GM18498 (cell line): ENCODE measurements around the gene KSR2.
"Not testable (repeated sequence)": the region's sequence is repeated elsewhere in the genome, so short reads cannot be mapped to it uniquely, and the experiment has no call there.

Source experiments
- ATAC-seq: cut with Tn5 transposase; IDR thresholded peaks from one replicate; pipeline ENCODE4 v1.9.1; 2021; ENCODE audit warnings: mild to moderate bottlenecking, moderate library complexity; ENCODE audit not compliant: unreplicated experiment

KSR2 gene

GRCh38 chr12:117860787-117861290 is 108.0 kb downstream of the KSR2 start:
- ATAC-seq, result not testable (repeated sequence)

GRCh38 chr12:117860111-117860510 is 108.7 kb downstream of the KSR2 start:
- ATAC-seq, result no peak

GRCh38 chr12:117857632-117858612 is 110.9 kb downstream of the KSR2 start:
- peak; percentile 70 for ATAC-seq

DNA sequence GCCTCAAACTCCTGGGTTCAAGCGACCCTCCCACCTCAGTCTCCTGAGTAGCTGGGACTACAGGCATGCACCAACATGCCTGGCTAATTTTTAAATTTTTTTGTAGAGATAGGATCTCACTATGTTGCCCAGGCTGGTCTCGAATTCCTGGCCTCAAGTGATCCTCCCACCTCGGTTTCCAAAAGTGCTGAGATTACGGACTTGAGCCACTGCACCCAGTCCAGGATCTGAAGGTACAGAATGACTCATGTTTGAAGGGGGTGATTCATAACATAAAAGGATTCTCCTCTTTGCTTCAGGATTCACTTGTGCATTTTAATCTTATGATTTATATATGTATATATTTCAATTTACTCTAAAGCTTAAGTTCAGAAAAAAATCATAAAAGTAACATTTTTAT is 111.7 kb downstream of the KSR2 start:
- ATAC-seq, result not testable (repeated sequence)

GRCh38 chr12:117855165-117855564 is 113.6 kb downstream of the KSR2 start:
- no peak for ATAC-seq

DNA sequence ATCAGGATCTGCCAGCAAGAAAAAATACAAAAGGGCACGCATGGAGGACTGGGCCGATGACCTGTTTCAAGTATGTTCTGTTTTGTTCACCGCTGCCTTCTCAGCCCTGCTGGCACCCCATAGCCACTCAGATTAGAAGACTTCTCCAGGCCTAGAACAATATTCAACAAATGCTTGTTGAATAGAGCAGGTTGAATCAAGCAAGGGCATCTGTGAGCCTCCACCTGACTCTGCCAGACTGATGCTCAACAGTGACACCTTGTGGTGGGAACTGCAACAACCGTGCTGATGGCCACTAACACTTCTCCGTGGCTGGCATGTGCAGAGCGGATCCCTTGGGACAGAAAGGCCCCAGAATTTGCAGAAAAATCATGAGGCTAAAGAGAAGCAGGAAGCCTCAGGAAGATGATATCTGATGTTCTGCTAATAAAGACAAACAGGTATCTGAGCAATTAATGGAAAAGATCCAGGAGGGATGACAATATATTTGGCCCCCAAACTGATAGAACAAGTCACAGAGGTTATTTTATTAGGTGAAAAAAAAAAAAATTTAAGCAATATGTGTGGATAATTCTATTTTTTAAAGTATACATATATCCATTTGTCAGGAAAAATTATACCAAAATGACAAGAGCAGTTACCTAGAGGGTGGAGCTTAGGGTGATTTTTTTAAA is 114.3 kb downstream of the KSR2 start:
- ATAC-seq, result no peak

DNA sequence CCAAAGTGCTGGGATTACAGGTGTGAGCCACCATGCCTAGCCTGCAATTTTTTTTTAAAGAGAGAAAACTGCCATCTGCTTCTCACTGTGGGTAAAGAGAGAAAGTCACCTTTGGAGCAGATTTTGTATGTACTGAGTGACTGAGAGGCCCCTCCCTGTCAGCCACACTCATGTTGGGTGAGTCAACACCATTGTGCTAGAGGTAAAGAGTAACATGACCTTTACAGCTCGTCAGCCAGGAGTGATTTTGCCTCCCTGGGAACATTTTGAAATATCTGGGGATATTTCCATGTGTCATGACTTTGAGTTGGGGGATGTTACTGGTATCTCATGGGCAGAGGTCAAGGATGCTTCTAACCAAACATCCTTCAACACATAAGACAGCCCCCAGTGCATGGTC is 115.2 kb downstream of the KSR2 start:
- no peak for ATAC-seq

- ATAC-seq, result peak; percentile 48
These were observed 118.7 kb downstream of the KSR2 start for GRCh38 chr12:117850048-117850447.

DNA sequence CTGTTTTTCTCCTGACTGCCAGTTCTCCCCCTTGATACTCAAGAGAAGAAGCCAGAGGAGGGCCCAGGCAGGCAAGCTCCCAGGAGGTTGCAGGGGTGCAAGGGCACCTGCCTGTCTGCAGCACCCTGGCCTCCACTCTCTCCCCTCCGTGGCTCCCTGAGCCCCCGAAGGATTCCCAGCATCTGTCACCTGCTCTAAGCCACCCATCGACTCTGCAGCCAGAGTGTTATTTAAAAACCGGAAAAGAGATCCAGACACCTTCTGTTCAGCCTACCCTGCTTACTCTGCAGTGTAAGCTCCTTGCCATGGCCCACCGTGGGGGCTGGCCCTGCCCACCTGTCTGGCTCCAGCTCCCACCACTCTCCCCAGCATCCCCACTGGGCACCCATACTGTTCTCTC is 121.4 kb downstream of the KSR2 start:
- no peak for ATAC-seq

GRCh38 chr12:117845271-117845904 is 123.4 kb downstream of the KSR2 start:
- no peak for ATAC-seq

DNA sequence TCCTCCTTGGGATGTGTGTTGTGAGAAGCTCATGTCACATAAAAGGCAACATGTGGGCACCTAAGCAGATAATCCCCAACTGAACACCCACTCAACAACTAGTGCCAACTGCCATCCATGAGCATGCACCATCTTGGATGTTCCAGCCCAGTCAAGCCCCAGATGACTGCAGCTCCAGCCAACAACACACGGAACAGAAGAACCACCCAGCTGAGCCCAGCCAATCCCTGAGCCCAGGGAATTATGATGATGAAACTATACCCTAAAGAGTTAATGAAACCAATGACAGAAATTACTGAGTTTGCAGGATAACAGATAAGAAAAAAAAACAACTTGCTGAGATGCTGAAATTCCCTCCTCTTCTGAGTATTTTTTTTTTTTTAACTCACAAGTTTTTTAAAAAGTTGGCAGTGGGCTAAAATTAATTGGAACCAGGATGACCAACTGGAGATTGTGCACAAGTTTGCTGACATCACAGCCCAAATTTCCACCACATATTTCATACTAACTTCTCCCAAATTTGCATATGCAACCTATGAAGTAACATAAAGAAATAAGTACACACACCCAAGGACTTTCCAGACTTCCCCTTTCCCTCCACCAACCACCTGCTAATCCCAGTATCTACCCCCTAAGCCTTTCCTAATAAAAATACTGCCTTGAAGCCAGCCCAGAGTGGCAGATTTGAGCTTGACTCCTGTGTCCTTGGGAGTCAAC is 124.5 kb downstream of the KSR2 start:
- ATAC-seq, result no peak

DNA sequence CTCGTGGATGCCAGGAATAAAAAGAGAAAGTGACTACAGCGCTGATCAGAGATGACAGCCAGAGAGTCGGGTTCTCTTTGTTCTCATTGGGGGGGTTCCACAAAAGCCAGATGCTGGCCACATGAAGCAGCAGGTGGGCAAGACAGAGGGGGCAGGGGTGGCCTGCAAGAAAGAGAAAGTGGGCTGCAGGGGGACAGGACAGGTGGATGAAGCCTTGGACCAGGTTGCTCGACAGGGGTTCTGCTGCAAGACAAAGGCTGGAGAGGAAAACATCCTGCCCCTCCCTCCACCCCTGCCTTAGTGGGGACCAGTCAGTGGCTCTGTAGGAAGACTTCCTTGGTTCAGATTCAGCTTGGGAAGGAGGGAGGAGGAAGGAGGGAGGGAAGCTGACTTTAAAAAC is 126.2 kb downstream of the KSR2 start:
- ATAC-seq, result no peak

GRCh38 chr12:117842220-117842619 is 126.6 kb downstream of the KSR2 start:
- ATAC-seq, result no peak

GRCh38 chr12:117837737-117838050 is 131.1 kb downstream of the KSR2 start:
- no peak for ATAC-seq

DNA sequence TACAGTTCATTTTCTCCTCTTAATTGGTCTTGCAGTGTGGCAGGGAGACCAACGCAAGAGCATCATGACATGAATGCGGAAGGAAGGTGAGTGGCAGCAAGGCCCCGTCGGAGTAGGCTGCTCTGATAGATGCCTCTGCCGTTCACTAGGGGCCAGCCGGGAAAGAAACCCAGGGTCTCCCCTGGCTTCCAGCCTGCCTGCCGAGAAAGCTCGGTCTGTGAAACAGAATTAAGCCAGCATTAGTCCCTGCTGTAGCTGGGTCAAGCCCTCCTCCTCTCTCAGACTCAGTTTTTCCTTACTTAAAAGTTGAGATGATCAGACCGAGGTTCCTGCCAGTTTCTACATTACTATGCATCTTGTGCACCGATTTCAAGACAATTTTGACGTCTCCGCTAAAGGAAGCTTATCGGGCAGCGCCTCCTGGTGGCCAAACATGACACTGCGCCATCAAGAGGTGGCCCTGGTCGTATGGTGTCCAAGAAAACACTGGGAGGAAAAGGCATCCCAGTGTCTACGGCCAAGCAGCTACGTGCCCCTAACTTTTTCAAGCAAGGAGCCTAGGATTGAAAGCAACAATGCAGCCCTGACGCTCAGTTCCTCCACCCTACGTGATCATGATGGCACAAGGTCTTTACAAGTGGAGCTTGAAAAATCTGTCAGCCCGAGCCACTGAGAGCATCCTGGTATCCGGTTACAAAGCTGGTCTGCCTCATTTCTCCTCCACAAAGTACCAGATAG is 131.6 kb downstream of the KSR2 start:
- ATAC-seq, result no peak

DNA sequence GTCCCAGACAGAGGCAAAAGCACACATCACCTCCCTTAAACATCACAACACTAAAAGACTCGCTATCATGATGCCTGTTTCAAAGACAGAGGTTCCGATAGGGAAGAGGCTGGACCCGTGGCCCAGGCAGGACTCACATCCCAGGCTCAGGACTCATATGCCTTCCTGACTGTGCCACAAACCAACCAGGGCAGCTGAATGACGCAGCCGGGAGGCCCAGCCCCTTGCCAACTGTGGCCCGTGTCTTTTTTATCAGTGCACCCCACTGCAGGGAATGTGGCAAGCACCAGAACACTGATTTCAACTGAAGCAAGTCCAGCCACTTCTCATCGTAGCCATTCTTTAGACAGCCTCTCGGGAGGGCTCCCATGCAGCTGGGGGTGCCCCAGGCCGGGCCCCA is 132.3 kb downstream of the KSR2 start:
- no peak for ATAC-seq

DNA sequence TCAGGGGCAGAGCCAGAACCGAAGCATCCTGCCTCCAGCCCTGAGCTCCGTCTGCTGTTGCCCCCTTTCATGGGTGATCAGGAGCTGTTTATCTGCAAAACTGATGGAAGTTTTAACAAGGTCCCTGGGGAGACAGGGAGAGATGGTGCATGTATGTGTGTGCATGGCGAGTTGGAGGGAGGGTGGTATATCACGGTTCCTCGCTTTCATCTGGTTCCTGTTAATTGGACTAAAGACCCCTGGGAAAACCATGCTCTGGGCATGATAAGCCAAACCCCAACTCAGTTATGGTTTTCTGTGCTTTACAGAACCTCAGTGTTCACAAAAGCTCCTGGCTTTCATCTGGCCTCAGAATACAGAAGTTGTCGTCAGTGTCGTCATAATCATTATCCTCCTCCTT is 133.6 kb downstream of the KSR2 start:
- no peak for ATAC-seq

GRCh38 chr12:117832459-117833457 is 136.0 kb downstream of the KSR2 start:
- no peak for ATAC-seq

- no peak for ATAC-seq
These were observed 138.3 kb downstream of the KSR2 start for GRCh38 chr12:117830471-117830870.
